ENCODE measurements around the gene ZNF385B. TPM values are rescaled to one million over a fixed set of nuclear protein-coding genes. Genes with fewer than 3 reads are reported as not detected.

Gene ZNF385B
- total RNA-seq, 1 donor from 2014 or later: 35.8 TPM

GRCh38 chr2:179613299-179613651, 248.1 kb downstream of the ZNF385B start:
- H3F3A ChIP-seq (ENCODE audit: low read depth): no peaks in the 10 kb centered on the region

GRCh38 chr2:179612591-179613298, 248.7 kb downstream of the ZNF385B start:
- no peak overlapping the region for H3K27ac Mint-ChIP-seq
- no peak overlapping the region for H3K4me3 Mint-ChIP-seq

More at GRCh38 chr2:179613299-179613651, 248.1 kb downstream of the ZNF385B start:
- no peak overlapping the region for H3K27ac ChIP-seq
- Mint-ChIP-seq H3K4me1 (peaks cover 4% of the 10 kb centered on the region), H3K36me3 (no peaks in the 10 kb centered on the region), H3K27ac (no peak overlapping the region), H3K9me3 (no peaks in the 10 kb centered on the region), H3K27me3 (ENCODE audit: insufficient read depth, low read depth) (no peaks in the 10 kb centered on the region), H3K4me3 (no peak overlapping the region)
- H3K4me1 ChIP-seq: no peaks in the 10 kb centered on the region
- TF ChIP-seq, protein P1, sequence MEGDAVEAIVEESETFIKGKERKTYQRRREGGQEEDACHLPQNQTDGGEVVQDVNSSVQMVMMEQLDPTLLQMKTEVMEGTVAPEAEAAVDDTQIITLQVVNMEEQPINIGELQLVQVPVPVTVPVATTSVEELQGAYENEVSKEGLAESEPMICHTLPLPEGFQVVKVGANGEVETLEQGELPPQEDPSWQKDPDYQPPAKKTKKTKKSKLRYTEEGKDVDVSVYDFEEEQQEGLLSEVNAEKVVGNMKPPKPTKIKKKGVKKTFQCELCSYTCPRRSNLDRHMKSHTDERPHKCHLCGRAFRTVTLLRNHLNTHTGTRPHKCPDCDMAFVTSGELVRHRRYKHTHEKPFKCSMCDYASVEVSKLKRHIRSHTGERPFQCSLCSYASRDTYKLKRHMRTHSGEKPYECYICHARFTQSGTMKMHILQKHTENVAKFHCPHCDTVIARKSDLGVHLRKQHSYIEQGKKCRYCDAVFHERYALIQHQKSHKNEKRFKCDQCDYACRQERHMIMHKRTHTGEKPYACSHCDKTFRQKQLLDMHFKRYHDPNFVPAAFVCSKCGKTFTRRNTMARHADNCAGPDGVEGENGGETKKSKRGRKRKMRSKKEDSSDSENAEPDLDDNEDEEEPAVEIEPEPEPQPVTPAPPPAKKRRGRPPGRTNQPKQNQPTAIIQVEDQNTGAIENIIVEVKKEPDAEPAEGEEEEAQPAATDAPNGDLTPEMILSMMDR (IDR thresholded peaks at IDR 0.05): no peak
- no peak overlapping the region for H2AFZ ChIP-seq (replicated peaks)
- no peaks in the 10 kb centered on the region for H4K20me1 ChIP-seq (ENCODE audit: low read depth)
- H3K27me3 ChIP-seq: no peaks in the 10 kb centered on the region
- no peak overlapping the region for H3K4me2 ChIP-seq
- no peak overlapping the region for H3K9ac ChIP-seq
- no peaks in the 10 kb centered on the region for H3K36me3 ChIP-seq
- no peaks in the 10 kb centered on the region for H3K9me3 ChIP-seq (ENCODE audit: low read depth)
- no peak overlapping the region for H3K4me3 ChIP-seq
- no peaks in the 10 kb centered on the region for H3K79me2 ChIP-seq (ENCODE audit: low read depth)
- DNase-seq (ENCODE audit: low spot score): no peak

GRCh38 chr2:179612108-179612507, 249.3 kb downstream of the ZNF385B start:
- H3K4me1 Mint-ChIP-seq: peaks cover 6% of the 10 kb centered on the region
- Histone ChIP-seq H3K4me3 (no peak overlapping the region), H3K9me3 (ENCODE audit: low read depth) (no peaks in the 10 kb centered on the region), H3K79me2 (ENCODE audit: low read depth) (no peaks in the 10 kb centered on the region), H2AFZ (replicated peaks) (no peak overlapping the region), H3K4me1 (no peaks in the 10 kb centered on the region), H3K36me3 (no peaks in the 10 kb centered on the region), H3K27ac (no peak overlapping the region), H3F3A (ENCODE audit: low read depth) (no peaks in the 10 kb centered on the region), H4K20me1 (ENCODE audit: low read depth) (no peaks in the 10 kb centered on the region), H3K4me2 (no peak overlapping the region), H3K9ac (no peak overlapping the region), H3K27me3 (no peaks in the 10 kb centered on the region)
- no peaks in the 10 kb centered on the region for H3K27me3 Mint-ChIP-seq (ENCODE audit: insufficient read depth, low read depth)
- no peaks in the 10 kb centered on the region for H3K36me3 Mint-ChIP-seq
- H3K4me3 Mint-ChIP-seq: no peak overlapping the region
- no peaks in the 10 kb centered on the region for H3K9me3 Mint-ChIP-seq
- DNase-seq (ENCODE audit: low spot score): no peak
- H3K27ac Mint-ChIP-seq: no peak overlapping the region
- TF ChIP-seq EZH2phosphoT487 (IDR thresholded peaks at IDR 0.05) (no peak), EZH2 (IDR thresholded peaks at IDR 0.05) (no peak)
- TF ChIP-seq, protein P1 (IDR thresholded peaks at IDR 0.05): no peak

More at GRCh38 chr2:179612591-179613298, 248.7 kb downstream of the ZNF385B start:
- Histone ChIP-seq H3K79me2 (ENCODE audit: low read depth) (no peaks in the 10 kb centered on the region), H3K4me2 (no peak overlapping the region), H2AFZ (replicated peaks) (no peak overlapping the region), H3K9ac (no peak overlapping the region), H3F3A (ENCODE audit: low read depth) (no peaks in the 10 kb centered on the region), H4K20me1 (ENCODE audit: low read depth) (no peaks in the 10 kb centered on the region), H3K27me3 (no peaks in the 10 kb centered on the region), H3K27ac (no peak overlapping the region), H3K4me1 (no peaks in the 10 kb centered on the region), H3K36me3 (no peaks in the 10 kb centered on the region), H3K4me3 (no peak overlapping the region), H3K9me3 (ENCODE audit: low read depth) (no peaks in the 10 kb centered on the region)
- Mint-ChIP-seq H3K9me3 (no peaks in the 10 kb centered on the region), H3K36me3 (no peaks in the 10 kb centered on the region), H3K4me1 (peaks cover 6% of the 10 kb centered on the region), H3K27me3 (ENCODE audit: insufficient read depth, low read depth) (no peaks in the 10 kb centered on the region)
- no peak for TF ChIP-seq EZH2 (IDR thresholded peaks at IDR 0.05)
- DNase-seq (ENCODE audit: low spot score): no peak

DNA sequence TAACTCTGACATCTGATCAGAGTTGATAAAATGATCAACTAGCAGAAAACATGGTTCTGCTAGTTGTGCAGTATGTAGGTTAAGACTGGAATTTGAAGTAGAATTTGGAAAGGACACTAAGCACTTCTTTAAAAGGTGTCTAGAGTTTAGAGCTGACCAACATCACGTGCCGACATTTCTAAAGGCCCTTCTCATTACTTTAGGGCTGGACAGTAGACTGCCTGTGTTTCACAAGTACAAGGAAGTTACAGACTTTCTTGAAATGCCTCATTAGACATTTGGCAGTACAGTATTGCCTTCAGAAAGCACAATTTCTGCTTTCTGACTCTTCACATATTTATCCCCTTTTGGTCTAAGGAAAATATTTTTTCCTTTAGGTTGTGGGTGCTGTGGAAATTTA, 255.3 kb downstream of the ZNF385B start:
- H3K4me1 Mint-ChIP-seq: peaks cover 6% of the 10 kb centered on the region
- H3K79me2 ChIP-seq (ENCODE audit: low read depth): no peaks in the 10 kb centered on the region
- no peak overlapping the region for H3K4me2 ChIP-seq
- no peak overlapping the region for H3K27ac ChIP-seq
- no peaks in the 10 kb centered on the region for H3K4me1 ChIP-seq
- no peak for DNase-seq (ENCODE audit: low spot score)
- TF ChIP-seq, protein P1 (IDR thresholded peaks at IDR 0.05): no peak
- TF ChIP-seq EZH2 (IDR thresholded peaks at IDR 0.05) (no peak), EZH2phosphoT487 (IDR thresholded peaks at IDR 0.05) (no peak)
- no peaks in the 10 kb centered on the region for H3K36me3 ChIP-seq
- H3K9ac ChIP-seq: no peak overlapping the region
- no peak overlapping the region for H2AFZ ChIP-seq (replicated peaks)
- no peaks in the 10 kb centered on the region for H4K20me1 ChIP-seq (ENCODE audit: low read depth)
- no peak overlapping the region for H3K4me3 Mint-ChIP-seq
- H3K4me3 ChIP-seq: no peak overlapping the region
- no peaks in the 10 kb centered on the region for H3K9me3 Mint-ChIP-seq
- H3K27me3 Mint-ChIP-seq (ENCODE audit: insufficient read depth, low read depth): no peaks in the 10 kb centered on the region
- no peaks in the 10 kb centered on the region for H3F3A ChIP-seq (ENCODE audit: low read depth)
- H3K36me3 Mint-ChIP-seq: no peaks in the 10 kb centered on the region
- H3K27ac Mint-ChIP-seq: no peak overlapping the region
- H3K9me3 ChIP-seq (ENCODE audit: low read depth): no peaks in the 10 kb centered on the region
- H3K27me3 ChIP-seq: no peaks in the 10 kb centered on the region

Data from neural progenitor cell (in vitro differentiated cells).